ENCODE measurements around the gene OR8J3. TPM values are rescaled to one million over a fixed set of nuclear protein-coding genes. Genes with fewer than 3 reads are reported as not detected.
A peak's percentile ranks its signal among the peaks of the same experiment; 100 is the strongest.

The OR8J3 gene
- total RNA-seq, 2 experiments from 2014 or later: not detected

DNA sequence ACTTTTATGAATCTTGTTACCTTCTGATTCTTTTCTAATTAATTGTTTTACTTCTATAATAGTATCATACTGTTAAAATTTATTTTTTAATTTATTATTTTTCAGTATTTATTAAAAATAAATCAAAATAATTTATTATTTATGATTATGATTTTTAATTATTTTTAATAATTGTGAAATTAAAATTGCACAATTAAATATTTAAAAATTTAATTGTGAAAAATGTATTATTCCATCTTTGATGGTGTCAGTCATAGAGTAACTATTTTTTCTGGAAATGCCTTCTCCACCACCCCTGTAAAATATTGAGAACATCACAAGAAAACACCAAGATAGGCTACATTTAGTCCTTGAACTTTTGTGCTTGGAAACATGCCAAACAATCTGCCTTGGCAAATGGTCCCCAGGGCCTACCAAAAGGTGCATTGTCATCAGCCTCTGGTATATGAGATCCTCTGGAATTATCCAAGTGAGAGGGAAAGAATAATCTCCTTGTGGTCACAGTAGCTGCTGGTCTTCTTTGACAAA lies 36.7 kb downstream of the OR8J3 start, which contains the start of gene OR8H2:
Gene OR8H2 (plus strand): TSS at position 478 of the 528 bp plus-strand sequence. CDS start 1,356 bp downstream, outside the sequence.
- Histone ChIP-seq H3K79me2 (ENCODE audit: insufficient read depth, low read depth, low read length) (no peaks in the 10 kb centered on the region), H3K27ac (ENCODE audit: low read depth, low read length, poor library complexity, severe bottlenecking) (no peak within 1 kb of the TSS)
- POLR2A ChIA-PET: no interaction called here

DNA sequence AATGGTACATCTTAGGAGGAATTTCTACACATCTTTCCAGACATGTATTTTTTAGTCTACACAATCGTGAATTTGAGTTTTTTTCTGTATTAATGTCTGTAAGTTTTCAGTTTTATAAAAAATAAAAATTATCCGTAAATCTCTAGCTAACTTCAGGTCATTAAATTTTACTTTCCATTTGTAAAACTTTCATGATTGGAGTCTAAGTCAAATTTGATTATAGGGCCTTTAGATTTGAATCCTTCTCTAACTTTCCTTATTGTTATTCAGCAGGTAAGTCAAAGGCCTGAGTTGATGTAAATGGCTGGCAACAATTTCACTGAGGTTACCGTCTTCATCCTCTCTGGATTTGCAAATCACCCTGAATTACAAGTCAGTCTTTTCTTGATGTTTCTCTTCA lies 47.0 kb downstream of the OR8J3 start, which contains the start of gene OR8I2:
Gene OR8I2 (plus strand): TSS at position 301 of the 400 bp plus-strand sequence. CDS start 0 bp downstream, at position 301.
- no peaks in the 10 kb centered on the region for H3K36me3 ChIP-seq (ENCODE audit: insufficient read depth, low read length)
- no peaks in the 10 kb centered on the region for H3K4me1 ChIP-seq (ENCODE audit: insufficient read depth, low read length, poor library complexity, severe bottlenecking)
- ChIA-PET POLR2A (no interaction called here), CTCF (ENCODE audit: unreplicated experiment) (no interaction called here)
- intact Hi-C loops (cut with micrococcal nuclease; ENCODE audit: unreplicated experiment): no loop called here
- BruUV-seq (replicated peaks): no TSS peak
- H2AFZ ChIP-seq (ENCODE audit: low read length): no peak within 1 kb of the TSS
- TF ChIP-seq EZH2phosphoT487 (IDR thresholded peaks at IDR 0.05; ENCODE audit: borderline replicate concordance, low read depth, low read length): no peak
- no peak for TF ChIP-seq CTCF (conservative IDR thresholded peaks at IDR 0.05; ENCODE audit: low read length)
- H3K4me3 ChIP-seq (ENCODE audit: low read depth, low read length, poor library complexity, severe bottlenecking): no peak within 1 kb of the TSS
- H3K27ac ChIP-seq (ENCODE audit: low read depth, low read length, poor library complexity, severe bottlenecking): no peak within 1 kb of the TSS
- H3K79me2 ChIP-seq (ENCODE audit: insufficient read depth, low read depth, low read length): no peaks in the 10 kb centered on the region
- no peak within 1 kb of the TSS for H3K4me2 ChIP-seq (ENCODE audit: low read length)
- no peak for DNase-seq (ENCODE audit: low spot score)
- H4K20me1 ChIP-seq (ENCODE audit: insufficient read depth, low read length): no peaks in the 10 kb centered on the region
- no peaks in the 10 kb centered on the region for H3K9me3 ChIP-seq (ENCODE audit: low read length)
- no peaks in the 10 kb centered on the region for H3K9me2 ChIP-seq (ENCODE audit: insufficient read depth, low read length)

More for the DNA sequence above, 36.7 kb downstream of the OR8J3 start, which contains the start of gene OR8H2:
- H3K9me2 ChIP-seq (ENCODE audit: insufficient read depth, low read length): no peaks in the 10 kb centered on the region
- intact Hi-C loops (cut with micrococcal nuclease; ENCODE audit: unreplicated experiment): no loop called here
- H3K4me2 ChIP-seq (ENCODE audit: low read length): no peak within 1 kb of the TSS
- no peaks in the 10 kb centered on the region for H4K20me1 ChIP-seq (ENCODE audit: insufficient read depth, low read length)
- no peaks in the 10 kb centered on the region for H3K4me1 ChIP-seq (ENCODE audit: insufficient read depth, low read length, poor library complexity, severe bottlenecking)
- H3K36me3 ChIP-seq (ENCODE audit: insufficient read depth, low read length): no peaks in the 10 kb centered on the region
- no peaks in the 10 kb centered on the region for H3K9me3 ChIP-seq (ENCODE audit: low read length)
- CTCF ChIA-PET (ENCODE audit: unreplicated experiment): no interaction called here
- BruUV-seq (replicated peaks): no TSS peak
- no peak within 1 kb of the TSS for H3K4me3 ChIP-seq (ENCODE audit: low read depth, low read length, poor library complexity, severe bottlenecking)
- DNase-seq (ENCODE audit: low spot score): no peak
- TF ChIP-seq EZH2phosphoT487 (IDR thresholded peaks at IDR 0.05; ENCODE audit: borderline replicate concordance, low read depth, low read length): no peak
- TF ChIP-seq CTCF (conservative IDR thresholded peaks at IDR 0.05; ENCODE audit: low read length): no peak
- H2AFZ ChIP-seq (ENCODE audit: low read length): no peak within 1 kb of the TSS

DNA sequence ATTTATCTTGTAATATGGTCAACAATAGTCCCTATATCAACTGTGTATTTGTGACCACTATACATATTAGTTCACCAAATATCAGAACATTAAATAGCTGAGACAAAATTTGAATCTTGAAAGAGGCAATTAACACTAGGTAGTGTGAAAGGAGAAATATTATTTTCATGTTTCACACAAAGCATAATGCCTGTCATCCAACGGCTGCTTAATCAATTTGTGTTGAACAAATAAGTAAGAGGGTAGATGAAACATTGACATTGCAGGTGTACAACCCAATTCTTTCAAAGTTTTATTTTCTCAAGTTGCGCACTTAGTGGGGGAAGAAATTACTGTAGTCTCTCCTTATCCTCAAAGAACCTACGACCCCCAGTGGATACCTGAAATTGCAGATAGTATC lies 50.3 kb downstream of the OR8J3 start:
- ChIA-PET CTCF (ENCODE audit: unreplicated experiment) (no interaction called here), POLR2A (interaction anchor here (0.6 kb wide), 1 partner anchor 623 kb away, joined by 4 read pairs; no protein-coding TSS in a partner anchor)
- Histone ChIP-seq H3K9me3 (ENCODE audit: low read length) (no peaks in the 10 kb centered on the region), H3K4me2 (ENCODE audit: low read length) (no peak overlapping the region), H3K79me2 (ENCODE audit: insufficient read depth, low read depth, low read length) (no peaks in the 10 kb centered on the region), H4K20me1 (ENCODE audit: insufficient read depth, low read length) (no peaks in the 10 kb centered on the region), H3K9me2 (ENCODE audit: insufficient read depth, low read length) (no peaks in the 10 kb centered on the region), H2AFZ (ENCODE audit: low read length) (no peak overlapping the region), H3K4me3 (ENCODE audit: low read depth, low read length, poor library complexity, severe bottlenecking) (no peak overlapping the region), H3K4me1 (ENCODE audit: insufficient read depth, low read length, poor library complexity, severe bottlenecking) (no peaks in the 10 kb centered on the region), H3K27ac (ENCODE audit: low read depth, low read length, poor library complexity, severe bottlenecking) (no peak overlapping the region), H3K36me3 (ENCODE audit: insufficient read depth, low read length) (no peaks in the 10 kb centered on the region)
- intact Hi-C loops (cut with micrococcal nuclease; ENCODE audit: unreplicated experiment): no loop called here
- BruUV-seq (replicated peaks): no TSS peak
- no peak for DNase-seq (ENCODE audit: low spot score)
- peak; percentile 48; the same call in 1 of the 2 replicates for TF ChIP-seq CTCF (conservative IDR thresholded peaks at IDR 0.05; ENCODE audit: low read length)
- no peak for TF ChIP-seq EZH2phosphoT487 (IDR thresholded peaks at IDR 0.05; ENCODE audit: borderline replicate concordance, low read depth, low read length)
